Umbilical cord (tissue), 2 donors: ENCODE results near the gene ERVW-1. TPM values are rescaled to one million over a fixed set of nuclear protein-coding genes. Genes with fewer than 3 reads are reported as not detected.
"Not testable (repeated sequence)": the region's sequence is repeated elsewhere in the genome, so short reads cannot be mapped to it uniquely, and the experiment has no call there.

Source experiments
- DNase-seq: peaks from one replicate; pipeline ENCODE4 v3.0.0-alpha.2; 2015; ENCODE audit warnings: low spot score
- total RNA-seq: library from RNA; depleted of rRNA; stranded (reverse); fragments of >200 nt; gene quantifications from one replicate; pipeline ENCODE4 v1.2.3, GENCODE V29; 2014; ENCODE audit warnings: low replicate concordance; ENCODE audit not compliant: insufficient read depth

ERVW-1 gene, protein sequence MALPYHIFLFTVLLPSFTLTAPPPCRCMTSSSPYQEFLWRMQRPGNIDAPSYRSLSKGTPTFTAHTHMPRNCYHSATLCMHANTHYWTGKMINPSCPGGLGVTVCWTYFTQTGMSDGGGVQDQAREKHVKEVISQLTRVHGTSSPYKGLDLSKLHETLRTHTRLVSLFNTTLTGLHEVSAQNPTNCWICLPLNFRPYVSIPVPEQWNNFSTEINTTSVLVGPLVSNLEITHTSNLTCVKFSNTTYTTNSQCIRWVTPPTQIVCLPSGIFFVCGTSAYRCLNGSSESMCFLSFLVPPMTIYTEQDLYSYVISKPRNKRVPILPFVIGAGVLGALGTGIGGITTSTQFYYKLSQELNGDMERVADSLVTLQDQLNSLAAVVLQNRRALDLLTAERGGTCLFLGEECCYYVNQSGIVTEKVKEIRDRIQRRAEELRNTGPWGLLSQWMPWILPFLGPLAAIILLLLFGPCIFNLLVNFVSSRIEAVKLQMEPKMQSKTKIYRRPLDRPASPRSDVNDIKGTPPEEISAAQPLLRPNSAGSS
- 5.5 TPM for total RNA-seq

- DNase-seq, result not testable (repeated sequence)
These were observed at the start of gene ERVW-1 for GRCh38 chr7:92477681-92478080. TSS of gene ERVW-1 (minus strand) at chr7:92477946. CDS start at chr7:92470381, 7,565 bp downstream.

GRCh38 chr7:92523110-92523509 lies 45.4 kb upstream of the ERVW-1 start:
- DNase-seq, result no peak

- DNase-seq, result no peak
These were observed 42.3 kb upstream of the ERVW-1 start for GRCh38 chr7:92520024-92520423.

- DNase-seq, result no peak
These were observed 39.9 kb upstream of the ERVW-1 start for GRCh38 chr7:92517631-92518030.

DNA sequence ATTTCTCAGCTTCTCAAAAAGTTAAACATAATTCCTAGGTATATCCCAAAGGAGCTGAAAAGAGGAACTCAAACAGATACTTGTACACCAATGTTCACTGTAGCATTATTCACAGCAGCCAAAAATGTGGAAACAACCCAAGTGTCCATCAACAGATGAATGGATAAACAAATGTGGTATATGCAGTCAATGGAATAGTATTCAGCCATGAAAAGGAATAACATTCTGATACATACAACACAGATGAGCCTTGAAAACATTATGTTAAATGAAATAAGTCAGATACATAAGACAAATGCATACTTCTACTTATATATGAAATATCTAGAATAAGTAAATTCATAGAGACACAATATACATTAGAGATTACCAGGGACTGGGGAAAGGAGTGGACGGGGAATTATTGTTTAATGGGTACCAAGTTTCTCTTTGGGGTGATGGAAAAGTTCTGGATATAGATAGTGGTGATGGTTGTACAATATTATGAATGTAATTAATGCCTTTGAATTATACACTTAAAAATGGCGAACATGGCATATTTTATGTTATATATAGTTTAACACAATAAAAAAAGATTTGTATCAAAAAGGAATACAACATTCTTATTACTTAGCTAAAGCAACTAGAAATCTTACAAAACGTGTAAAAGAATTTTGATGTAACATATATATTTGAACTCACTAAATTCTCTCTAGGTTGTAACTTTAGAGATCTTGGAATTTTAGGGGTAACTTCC lies 35.6 kb upstream of the ERVW-1 start:
- DNase-seq, result no peak

- DNase-seq, result no peak
These were observed 31.2 kb upstream of the ERVW-1 start for GRCh38 chr7:92508946-92509345.

GRCh38 chr7:92506363-92506762 lies 28.6 kb upstream of the ERVW-1 start:
- DNase-seq, result no peak

GRCh38 chr7:92504563-92504962 lies 26.8 kb upstream of the ERVW-1 start:
- no peak for DNase-seq

- no peak for DNase-seq
These were observed 26.0 kb upstream of the ERVW-1 start for GRCh38 chr7:92503767-92504166.

DNA sequence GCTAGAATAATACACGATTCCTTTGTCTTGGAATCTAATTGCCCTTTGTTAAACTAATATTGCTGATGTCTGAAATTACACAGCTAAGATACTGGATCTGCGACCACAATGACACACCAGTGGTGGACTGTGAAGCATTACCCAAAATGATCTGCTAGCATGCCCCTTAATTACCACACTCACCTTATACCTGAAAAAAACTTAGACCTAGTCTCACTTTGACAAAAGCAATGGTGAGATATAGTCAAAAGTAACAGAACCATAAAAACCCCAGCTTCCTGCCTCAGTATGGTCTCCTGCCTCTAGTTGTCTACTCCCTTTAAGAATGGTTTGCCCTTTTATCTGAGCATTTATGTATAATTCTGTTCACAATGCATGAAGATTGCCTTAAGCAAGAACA lies 20.8 kb upstream of the ERVW-1 start:
- no peak for DNase-seq

- DNase-seq, result no peak
These were observed 19.1 kb upstream of the ERVW-1 start for GRCh38 chr7:92496876-92497275.

- DNase-seq, result no peak
These were observed 11.9 kb upstream of the ERVW-1 start for GRCh38 chr7:92489634-92490033.

DNA sequence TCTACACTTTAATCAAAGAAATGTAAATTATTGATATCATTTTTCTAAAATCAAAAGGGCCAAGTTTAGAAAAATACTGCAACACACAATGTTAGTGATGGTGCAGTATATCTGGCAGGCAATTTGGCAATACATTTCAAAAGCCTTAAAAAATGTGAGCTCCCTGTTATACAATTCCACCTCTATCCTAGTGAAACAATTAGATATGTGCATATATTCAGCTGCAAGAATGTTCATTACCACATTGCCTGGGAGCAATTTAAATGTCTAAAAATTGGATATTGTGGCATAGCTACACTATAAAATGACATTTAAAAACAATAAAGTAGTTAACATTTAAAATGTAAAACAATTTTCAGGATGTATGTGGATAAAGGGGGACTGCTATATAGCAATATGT lies 10.1 kb upstream of the ERVW-1 start:
- no peak for DNase-seq

GRCh38 chr7:92485974-92486373 lies 8.2 kb upstream of the ERVW-1 start:
- no peak for DNase-seq

DNA sequence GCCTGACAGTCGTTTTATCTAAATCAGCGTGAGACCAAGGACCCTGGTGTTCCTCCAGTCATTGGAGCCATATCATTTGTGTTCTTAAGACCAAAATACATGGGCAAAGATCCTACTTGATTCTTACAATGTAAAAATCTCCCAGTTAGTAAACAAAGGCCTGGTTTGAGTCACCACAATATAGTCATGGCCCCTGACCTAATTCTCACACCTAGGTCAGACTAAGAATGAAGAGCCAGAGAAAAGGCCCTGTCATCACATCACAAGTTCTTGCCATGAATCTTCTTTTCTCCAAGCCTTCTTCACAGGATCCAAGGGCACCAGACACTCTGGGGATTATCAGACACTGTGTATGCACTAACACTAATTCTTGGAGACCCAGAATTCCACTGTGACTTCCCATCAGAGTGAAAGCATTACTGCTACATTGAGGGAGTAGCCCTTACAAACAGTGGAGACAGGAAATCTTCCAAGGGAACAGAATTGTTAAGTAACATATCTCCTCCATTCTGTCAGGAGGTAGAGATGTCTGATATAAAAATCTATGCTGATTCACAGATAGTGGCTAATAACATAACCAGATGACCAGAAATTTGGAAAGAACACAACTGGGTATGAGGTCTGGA lies 7.6 kb upstream of the ERVW-1 start:
- no peak for DNase-seq

DNA sequence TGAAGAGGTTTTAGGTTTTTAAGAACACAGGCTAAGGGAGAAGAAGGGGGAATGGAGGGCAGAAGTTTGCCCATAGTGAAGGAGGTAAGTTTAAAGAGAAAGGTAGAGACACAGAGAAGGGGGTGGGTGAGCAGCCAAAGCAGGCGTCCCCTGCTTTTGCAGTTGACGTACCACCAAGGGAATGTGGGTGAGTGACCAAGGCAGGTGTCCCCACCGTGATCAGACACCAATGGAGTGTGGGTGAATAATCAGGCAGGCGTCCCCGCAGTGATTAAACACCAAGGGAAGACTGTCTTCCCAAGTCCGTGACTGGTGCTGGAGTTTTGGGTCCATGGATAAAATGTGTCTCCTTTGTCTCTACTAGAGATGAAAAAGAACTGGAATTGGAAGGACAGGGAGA lies 6.5 kb upstream of the ERVW-1 start:
- not testable (repeated sequence) for DNase-seq

DNA sequence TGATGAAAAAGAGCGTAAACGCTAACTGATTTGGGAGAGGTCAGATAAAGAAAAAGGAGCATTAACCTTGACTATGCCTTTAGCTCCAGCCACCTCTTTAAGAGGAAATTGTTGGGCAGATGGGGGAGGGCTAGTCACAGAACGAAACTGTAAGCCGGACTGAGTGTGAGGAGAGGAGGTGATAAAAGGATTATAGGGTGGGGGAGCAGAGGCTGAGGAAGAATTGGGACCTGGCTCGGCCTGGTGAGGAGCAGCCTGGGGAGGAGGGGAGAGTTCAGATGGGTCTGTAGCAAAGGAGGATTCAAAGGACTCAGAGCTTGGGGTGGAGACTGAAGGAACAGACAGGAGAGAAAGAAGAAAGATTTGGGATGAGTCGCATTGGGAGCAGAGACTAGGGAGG lies 5.9 kb upstream of the ERVW-1 start:
- not testable (repeated sequence) for DNase-seq

DNA sequence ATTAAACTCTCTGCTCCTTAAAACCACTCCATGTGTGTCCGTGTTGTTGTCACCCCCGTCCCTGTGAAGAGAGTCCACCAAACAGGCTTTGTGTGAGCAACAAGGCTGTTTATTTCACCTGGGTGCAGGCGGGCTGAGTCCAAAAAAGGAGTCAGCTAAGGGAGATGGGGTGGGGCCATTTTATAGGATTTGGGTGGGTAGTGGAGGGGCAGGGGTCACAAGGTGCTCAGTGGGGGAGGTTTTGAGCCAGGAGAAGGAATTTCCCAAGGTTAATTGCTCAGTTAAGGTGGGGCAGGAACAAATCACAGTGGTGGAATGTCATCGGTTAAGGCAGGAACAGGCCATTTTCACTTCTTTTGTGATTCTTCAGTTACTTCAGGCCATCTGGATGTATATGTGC lies 1.4 kb upstream of the ERVW-1 start:
- not testable (repeated sequence) for DNase-seq

DNA sequence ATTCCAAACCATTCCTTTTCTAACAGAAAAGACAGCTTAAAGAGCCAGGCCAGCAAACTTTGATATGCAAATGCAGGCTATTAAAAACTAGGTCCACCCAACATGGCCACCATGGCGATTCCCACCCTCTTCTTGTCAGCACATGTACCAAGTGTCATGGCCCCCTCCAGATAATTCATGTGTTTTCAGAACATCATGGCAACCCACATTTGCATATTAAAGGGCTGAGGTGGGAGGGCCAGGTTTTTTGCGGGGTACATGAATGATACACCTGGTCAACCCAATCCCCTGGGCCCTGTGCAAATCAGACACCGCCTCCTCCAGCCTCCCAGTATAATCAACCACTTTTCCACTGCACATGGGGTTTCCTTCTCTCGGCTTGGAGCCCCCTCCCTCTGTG lies 965 bp upstream of the ERVW-1 start:
- no peak for DNase-seq

GRCh38 chr7:92478095-92478494 lies 349 bp upstream of the ERVW-1 start:
- no peak for DNase-seq

DNA sequence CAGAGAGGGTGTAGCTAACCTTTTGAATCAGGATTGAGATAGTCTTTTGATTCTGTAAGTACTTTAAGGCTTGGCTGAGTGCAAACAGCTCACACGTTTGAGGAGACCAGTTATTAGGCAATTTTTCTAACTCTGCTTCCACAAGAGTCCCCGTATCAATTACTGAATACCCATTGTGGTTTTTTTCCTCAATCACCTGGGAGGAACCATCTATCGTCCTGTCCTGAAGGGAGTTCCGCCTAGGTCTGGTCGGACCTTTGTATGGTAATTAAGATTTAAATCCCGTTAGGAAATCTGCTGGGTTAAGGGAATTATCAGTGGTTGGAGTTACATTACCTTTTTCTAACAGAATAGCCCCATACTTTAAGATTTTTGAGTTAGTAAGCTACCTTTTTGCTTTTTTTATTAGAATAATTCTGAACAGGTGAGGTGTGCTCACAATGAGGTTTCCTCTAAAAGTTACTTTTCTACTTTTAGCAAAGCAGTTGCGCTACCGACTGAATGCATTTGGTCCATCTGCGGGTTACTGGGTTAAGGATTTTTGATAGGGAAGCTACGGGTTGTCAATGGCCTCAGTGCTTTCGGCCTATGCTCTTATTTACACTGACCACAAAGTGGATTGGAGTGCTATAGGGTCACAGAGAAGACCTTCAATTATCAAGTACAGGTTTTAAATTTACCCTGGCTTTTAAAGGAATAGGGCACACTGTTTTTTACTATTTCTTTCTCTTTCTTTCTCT lies 1.7 kb downstream of the ERVW-1 start:
- not testable (repeated sequence) for DNase-seq
